Fibroblast of skin of back (primary cell): ENCODE measurements around the gene PIP4K2B. TPM values are rescaled to one million over a fixed set of nuclear protein-coding genes. Genes with fewer than 3 reads are reported as not detected.
"Not testable (repeated sequence)": the region's sequence is repeated elsewhere in the genome, so short reads cannot be mapped to it uniquely, and the experiment has no call there.

ENCODE experiments used
- DNase-seq: peaks from one replicate; pipeline ENCODE4 v3.0.0-alpha.2; 2013
- polyA plus RNA-seq, 2 experiments: library from polyadenylated mRNA; unstranded; fragments of 120-200 nt; gene quantifications; one replicate each; pipeline ENCODE4 v1.2.1, GENCODE V29; 2013; ENCODE audit not compliant: insufficient read length in 2 of 2

Gene PIP4K2B
- 43.4 TPM for polyA plus RNA-seq (2013, experiment 1 of 2; ENCODE audit: insufficient read length)
- 41.2 TPM for polyA plus RNA-seq (2013, experiment 2 of 2; ENCODE audit: insufficient read length)

DNA sequence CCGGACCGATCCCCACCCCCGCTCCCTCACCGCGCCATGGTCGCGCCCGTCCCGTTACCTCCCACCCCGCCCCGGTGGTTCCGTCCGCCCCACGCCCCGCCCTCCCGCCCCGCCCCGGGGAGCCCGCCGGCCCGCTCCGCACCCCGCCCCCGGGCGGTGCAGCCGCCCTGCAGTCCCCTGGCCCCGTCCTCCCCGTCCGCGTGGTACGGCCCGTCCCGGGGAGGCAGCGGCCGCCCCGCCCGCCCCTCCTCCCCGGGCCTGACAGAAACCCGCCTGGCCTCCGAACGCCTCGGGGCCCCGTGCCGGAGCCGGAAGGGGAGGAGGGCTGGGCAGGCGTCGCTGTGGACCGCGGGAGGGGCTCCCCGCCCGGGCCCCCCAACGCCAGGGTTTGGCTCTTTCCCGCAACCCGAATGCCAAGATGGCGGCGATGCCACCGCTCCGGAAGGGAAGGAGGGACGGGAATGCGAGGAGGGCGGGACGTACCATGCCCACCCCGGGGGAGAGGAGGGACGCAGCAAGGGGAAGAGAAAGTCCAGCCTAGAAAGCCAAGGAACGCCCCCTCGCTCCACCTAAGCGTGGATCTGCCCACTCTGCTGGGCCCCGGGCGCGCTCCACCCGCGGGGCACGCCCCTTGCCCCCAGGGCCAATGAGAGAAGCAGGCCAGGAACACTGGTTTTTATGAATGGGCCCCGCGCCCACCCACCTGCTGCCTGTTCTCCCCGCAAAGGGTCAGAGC lies at the start of gene PIP4K2B:
Gene PIP4K2B, minus strand, starts transcription at position 56 of the 736 bp plus-strand sequence. CDS start 132 bp downstream, outside the sequence.
- peak; percentile 98 for DNase-seq

DNA sequence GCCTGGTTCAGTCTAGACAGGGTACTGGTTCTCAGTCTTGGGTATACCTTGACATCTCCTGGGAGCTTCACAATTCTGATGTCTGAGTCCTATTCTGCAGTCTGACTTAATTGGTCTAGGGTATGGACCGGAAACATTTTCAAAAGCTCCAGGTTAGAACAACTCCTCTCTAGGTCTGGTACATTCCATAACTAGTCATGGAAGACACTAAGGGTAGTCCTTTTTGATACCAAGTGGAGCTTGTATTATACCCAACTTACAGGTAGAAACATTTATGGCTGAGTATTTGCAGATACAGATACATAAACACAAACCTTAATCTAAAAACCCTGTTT lies 49.2 kb upstream of the PIP4K2B start:
- DNase-seq, result no peak

DNA sequence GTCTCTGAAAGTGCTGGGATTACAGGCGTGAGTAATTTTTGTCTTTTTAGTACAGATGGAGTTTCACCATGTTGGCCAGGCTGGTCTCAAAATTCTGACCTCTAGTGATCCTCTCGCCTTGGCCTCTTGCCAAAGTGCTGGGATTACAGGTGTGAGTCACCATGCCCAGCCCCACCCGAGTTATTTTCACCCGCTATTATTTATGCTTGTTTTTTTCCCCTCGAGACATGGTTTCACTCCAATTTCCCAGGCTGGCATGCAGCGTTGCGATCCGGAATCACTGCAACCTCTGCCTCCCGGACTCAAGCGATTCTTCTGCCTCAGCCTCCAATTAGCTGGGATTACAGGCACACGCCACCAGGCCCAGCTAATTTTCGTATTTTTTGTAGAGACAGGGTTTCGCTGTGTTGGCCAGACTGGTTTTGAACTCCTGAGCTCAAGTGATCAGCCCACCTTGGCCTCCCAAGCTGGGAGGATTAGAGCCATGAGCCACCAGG lies 45.0 kb upstream of the PIP4K2B start:
- no peak for DNase-seq

DNA sequence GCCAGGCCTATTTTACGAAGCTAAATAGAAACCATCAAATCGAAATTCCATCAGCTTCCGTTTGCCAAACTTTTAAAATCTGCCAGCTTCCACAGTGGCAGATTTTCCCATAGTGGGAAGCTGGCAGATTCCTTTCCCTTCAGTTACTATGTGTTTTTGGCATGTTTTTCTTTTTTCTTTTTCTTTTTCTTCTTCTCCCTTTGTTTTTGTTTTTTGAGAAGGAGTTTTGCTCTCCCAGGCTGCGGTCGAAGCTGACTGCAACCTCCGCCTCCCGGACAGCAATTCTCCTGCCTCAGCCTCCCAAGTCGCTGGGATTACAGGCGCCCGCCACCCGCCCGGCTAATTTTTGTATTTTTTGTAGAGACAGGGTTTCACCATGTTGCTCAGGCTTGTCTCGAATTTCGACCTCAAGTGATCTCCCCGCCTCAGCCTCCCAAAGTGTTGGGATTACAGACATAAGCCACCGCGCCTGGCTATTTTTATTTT lies 26.4 kb upstream of the PIP4K2B start:
- no peak for DNase-seq

DNA sequence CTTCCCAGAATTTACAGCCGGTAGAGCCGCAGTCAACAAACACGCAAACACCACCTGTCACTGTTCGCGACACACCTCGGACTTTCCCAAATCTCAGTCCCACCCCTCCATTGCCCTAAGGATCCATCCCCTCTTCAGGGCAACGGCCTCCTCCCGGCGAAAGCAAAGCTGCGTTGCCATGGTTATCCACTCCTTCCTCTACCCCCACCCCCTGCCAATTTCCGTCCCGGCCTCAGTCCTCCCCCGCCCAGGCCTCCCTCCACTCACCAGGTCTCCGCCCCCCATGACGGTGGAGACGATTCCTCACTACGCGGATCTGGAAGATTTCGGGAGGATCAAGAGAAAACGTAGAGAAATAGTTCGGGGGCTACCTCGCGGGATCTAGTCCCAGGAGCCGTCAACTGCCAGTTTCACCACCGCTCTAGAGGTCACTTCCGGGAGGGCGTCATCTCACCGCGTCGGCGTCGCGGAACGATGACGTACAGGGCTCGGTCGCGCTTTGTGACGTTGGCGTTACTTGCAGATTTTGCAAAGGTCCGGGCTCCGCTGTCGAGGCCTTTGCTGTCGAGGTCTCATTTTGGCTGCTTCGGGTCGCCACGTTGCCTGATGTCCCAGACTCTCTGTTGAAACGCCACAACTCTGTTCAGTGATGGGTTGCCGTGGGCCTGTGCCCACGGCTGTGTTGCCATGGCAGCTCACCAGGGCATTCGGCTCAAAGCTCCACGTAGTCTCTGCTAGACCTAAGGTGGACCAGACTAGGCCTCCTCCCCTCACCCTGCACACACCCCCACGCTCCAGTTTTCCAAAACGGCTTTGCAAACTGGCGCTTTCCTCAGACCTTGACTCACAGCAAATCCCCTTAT lies 25.8 kb upstream of the PIP4K2B start, which contains the start of gene CWC25:
Gene CWC25, minus strand, starts transcription at position 423 of the 863 bp plus-strand sequence. Its CDS starts 138 bp downstream, at position 285.
- DNase-seq, result peak; percentile 94

DNA sequence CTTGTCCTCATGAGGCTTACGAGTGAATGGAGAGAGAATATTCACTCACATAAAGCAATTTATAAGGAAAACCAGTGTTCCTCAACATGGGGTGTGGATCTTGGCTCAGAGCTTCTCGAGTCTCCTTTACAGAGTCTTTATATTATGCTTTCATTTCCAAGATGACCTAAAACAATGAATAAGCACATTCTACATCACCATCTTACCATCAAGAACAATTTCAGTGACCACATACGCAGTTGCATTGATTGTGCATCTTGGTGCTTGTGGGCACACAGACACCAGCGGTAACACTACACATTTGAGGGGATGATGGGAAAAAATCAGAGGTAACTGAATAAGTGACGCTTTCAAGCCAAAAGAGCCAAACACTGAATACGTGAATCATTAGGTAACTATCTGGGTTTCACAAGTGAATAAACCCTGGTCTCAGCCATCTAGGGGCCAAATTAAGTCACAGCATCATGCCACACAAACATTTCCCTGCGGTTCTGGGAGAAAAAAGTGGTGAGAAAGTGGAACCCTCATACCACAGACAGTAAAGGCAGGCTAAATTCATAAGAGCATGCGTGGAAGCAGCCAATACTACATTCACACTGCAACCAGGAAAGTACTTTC lies 16.3 kb upstream of the PIP4K2B start:
- DNase-seq, result peak; percentile 41

DNA sequence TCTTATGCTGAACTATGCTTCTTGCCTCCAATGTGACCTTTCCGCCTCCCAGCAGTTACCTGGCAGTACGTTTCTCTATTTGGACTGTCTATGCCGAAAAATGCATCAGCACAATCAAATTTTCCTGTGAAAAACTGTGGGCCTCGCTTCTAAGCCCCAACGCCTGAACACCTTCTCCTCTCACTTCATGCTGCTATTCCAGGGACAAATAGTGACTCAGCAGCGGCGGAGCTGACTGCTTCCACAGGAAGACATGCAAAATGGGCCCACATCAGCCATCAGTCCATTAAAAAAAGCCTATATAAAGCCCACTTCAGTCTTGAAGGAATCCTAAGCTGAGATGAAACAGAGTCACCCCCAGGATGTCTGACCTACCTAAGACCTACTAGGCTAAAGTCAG lies 10.5 kb upstream of the PIP4K2B start:
- DNase-seq, result no peak

DNA sequence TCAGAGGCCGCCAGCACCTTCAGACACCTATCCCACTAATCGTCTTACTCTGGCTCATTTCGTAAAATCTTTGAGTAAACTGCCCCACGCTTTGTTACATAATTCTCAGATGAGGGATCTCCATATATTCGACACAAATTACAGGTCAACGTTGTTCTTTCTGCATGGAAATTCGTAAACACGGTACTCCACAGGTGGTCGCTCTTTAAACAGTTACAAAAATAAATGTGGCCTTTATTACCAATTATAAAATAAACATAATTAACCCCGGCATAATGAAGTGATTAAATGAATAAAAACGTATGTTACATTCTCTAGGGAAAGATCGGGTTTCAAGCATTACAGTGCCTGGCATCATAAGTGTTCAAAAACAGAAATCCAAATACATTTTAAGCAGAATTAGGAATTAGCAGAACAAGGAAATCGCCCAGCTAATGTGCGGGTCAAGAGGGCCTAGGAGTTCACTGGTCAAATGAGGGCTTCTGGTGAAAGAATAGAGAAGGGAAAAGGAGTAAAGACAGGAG lies 943 bp upstream of the PIP4K2B start:
- no peak for DNase-seq

DNA sequence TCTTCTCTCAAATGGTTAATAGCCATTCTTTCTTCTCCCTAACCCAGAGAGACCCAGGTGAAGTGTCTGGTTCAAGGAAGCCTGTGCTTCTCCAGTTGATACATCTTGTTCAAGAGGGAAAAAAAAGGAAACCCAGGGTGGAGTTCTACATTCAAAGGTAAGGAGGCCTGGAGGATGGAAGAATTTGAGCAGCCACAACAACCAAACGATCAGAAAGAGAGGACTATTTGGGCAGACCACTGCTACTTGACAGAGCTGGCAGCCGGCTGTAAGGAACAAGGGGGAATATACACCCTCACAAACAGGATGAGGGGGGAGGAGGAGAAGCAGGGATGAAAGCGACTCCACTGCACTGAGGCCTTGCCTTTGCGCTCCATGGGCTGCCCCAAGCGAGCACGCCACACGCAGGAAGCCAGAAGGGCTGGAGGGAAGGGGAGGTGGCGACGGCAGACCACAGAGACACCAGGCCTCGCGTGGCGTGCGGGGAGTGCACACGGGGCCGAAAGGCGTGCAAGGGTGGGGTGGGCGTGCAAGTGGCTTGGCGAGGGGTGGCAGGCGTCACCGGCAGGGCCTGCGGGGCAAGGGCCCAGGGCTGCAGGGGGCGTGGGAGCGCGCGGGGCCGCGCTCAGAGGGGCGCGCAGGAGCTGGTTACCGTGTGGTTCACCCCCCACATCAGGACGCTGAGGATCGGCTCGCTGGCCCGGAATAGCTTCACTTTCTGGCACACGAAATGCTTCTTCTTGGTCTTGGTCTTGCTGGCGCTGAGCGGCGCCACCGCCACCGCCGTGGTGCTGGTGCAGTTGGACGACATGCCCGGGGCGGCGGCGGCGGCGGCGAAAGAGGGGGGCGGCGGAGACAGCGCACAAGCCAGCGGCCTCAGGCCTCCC lies 499 bp downstream of the PIP4K2B start:
- DNase-seq, result peak; percentile 54

DNA sequence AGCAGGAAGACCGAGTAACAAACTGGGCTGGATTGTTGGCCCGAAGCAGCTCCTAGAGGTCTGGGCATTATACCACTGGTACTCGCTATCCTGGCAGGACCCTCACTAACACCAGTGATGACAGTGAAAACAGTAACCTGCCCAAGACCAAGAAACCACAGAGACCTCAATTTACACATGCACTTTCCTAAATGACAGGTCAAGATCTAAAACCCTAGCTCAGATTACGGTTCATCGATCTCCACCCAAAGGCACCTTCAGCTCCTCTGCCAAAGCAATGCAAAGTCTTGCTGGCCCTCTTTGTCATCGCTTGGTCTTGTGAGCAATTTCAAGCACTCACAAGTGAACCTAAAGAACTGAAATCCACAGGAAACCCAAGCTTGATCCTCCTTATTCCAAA lies 1.5 kb downstream of the PIP4K2B start:
- no peak for DNase-seq

DNA sequence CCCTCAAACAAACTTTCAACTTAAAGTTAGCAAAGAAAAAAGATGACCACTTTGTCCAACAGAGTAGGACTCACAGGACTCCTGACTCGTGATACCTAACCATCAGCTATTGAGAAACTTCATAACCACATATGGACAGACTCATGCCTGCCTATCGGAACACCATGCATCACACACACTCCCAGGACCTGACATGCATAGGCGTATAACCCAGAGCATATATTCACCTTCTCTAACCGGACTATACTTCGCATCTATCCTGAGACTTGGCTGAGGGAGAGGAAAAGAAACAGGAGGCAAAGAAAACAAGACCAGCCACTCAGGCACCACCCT lies 2.2 kb downstream of the PIP4K2B start:
- DNase-seq, result no peak

DNA sequence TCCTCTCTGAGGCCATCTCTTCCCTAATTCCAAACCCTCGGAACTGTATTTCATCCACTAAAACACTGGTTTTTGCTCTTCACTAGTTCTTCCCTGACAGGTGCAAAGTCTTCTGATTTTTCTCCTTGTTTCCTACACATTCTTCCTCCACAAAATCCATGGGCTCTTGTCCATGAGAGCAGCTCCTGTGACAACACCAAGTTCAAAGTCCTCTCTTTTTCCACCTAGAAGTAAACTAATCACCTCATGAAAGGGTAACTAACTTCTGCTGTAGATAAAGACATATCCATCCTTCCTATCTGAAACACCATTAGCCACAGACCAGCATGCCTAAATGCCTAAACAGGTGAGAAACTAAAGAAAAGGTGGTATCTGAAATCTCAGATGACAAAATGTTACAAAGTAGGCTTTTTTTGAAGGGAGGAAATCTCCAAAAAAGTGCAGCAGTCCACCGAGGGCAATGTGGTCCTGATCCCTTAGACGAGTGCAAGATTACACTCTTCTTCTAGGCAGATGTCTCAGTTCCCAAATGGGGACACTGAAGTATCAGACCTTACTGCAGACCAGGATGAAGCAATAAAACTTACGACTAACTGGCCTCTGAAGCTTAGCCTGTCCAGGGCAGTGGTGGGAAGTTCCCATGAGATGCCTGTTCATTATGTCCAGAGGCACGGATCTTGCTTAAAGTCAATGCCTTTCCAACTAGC lies 2.8 kb downstream of the PIP4K2B start:
- DNase-seq, result no peak

DNA sequence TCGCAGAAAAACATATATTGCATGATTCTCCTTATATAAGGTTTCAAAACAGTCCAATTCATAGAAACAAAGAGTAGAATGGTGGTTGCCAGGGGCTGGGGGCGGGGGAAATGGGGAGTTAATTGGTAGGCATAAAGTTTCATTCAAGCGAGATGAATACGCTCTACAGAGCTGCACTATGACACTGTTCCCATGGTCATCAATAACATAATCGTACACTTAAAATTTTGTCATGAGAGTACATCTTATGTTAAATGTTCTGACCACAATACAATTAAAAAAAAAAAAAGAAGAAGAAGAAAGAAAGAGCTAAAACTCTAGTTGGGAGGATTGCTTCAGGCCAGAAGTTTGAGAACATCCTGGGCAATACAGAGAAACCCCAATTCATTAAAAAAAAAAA lies 5.1 kb downstream of the PIP4K2B start:
- no peak for DNase-seq

DNA sequence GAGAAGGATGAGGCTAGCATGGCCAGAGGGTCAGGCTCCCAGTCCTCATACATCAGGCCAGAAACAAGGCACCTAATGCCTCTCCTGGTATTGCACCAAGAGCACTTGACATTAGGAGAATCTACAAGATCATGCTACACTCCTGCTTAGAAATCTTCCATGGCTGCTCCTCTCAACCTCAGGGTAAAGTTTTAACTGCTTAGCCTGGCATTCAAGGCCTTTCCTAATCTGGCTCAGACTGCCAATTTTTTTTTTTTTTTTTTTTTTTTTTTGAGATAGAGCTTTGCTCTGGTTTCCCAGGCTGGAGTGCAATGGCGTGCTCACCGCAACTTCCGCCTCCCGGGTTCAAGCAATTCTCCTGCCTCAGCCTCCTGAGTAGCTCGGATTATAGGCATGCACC lies 8.2 kb downstream of the PIP4K2B start:
- no peak for DNase-seq

DNA sequence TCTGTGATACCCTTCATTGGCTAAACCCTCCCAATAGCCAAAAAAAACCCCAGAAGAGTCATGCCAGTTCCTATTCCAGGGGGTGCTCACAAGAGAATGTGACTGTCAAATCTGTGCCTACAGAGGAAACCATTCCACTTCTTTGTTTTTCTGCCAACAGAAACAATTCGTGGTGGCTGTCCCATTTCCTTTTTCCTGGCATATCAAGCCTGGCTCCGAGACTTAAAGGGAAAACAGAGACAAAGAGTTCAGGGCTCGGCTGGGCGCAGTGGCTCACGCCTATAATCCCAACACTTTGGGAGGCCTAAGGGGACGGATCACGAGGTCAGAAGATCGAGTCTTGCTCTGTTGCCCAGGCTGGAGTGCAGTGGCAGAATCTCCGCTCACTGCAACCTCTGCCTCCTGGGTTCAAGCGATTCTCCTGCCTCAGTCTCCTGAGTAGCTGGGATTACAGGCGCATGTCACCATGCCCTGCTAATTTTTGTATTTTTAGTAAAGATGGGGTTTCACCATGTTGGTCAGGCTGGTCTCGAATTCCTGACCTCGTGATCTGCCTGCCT lies 9.1 kb downstream of the PIP4K2B start:
- peak; percentile 41 for DNase-seq

DNA sequence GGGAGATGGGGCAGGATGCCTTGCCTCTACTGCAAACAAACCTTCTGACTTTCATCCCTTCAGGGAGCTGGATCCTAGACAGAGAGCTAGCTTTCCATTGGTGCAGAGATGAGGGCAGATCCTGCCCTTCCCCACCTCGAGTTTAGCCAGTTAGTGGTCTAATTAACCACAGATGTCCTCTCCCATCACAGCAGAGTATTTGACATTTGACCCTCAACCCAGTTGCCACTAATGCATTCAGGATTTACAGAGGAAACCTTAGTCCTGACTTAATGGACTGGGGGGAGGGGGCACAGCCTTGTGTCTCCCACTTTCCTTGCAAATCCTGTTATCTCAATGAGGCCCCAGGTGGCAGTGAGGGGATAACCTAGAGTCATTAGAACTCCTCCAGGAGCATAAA lies 10.2 kb downstream of the PIP4K2B start:
- DNase-seq, result no peak

DNA sequence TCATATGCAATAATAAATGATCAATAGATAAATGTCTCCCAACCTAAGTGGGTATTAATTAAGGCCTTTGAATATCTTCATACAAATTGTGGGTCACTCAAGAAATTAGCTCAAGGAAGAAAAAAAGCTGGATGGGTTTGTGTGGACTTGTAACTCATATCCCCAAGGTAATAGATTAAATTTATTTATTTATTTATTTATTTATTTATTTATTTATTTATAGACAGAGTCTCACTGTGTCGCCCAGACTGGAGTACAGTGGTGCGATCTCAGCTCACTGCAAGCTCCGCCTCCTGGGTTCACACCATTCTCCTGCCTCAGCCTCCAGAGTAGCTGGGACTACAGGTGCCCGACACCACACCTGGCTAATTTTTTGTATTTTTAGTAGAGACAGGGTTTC lies 11.4 kb downstream of the PIP4K2B start:
- not testable (repeated sequence) for DNase-seq

DNA sequence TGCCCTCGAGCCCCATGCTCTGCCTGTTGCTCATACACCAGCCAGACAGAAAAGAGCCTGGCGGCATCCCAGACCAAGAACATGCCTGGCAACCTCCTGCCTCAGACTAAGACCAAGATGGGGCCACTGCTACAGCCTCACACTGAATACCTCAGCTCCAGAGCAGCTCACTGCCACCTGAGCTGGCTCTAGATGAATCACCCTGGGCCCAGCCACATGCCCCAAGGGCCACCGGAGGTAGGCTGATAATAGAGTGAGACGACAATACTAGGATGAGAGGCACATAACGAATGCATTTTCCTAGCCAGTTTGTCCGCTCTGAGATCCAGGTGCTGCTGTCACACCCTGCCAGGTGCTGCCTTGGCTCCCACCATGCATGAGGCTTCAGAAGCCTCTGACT lies 13.0 kb downstream of the PIP4K2B start:
- DNase-seq, result no peak

DNA sequence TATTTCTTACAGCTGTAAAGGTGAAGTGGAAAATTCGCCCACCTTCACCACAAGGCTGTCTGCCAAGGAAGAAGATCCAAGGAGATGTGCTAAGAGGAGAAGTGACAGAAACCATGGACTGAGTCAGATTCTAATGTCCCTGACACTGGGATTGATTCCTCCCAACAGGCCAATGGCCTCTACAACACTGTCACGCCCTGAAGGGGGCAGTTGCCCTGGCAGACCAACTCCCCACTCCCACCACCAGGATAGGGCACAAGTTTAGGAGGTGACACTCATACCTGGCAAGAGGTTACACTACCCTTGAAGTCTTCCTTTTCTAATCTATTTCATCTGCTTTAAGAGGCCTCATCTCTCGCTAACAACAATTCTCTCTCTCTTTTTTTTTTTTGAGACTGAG lies 16.1 kb downstream of the PIP4K2B start:
- DNase-seq, result no peak

DNA sequence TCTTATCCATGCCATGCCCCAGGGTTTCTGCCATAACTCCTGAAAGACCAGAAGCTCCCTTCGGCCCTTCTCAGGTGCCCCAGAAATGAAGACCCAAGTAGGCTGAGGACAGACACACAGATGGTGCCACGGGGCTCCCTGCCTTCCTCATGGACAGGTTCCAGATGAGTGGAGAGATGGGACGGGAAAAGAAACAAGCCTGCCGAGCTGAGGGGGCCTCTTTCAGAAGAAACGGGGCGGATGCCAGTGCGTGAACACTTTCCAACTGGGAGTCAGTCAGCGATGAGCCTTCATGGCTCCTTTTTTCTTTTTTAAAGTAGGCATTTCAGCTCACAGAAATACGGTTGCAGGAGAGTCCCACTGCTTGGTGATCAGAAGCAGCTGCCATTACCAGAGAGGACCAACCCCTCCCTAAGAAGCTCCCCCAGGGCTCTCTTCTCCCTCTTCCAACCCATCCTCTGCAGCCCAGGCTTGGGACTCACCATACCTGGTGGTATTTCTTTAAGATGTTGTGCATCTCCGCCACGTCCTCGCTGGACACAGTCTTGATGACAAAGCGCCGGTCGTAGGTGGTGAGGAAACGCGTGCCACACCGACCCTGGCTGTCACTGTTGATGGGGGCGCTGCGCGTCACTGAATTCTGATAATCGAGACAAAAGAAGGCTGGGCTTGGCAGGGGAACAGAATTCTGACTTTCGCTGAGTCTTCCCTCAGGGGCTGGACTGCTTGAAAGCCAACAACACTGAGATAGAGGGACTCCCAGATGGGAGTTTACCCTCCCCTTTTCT lies 19.2 kb downstream of the PIP4K2B start:
- DNase-seq, result no peak
